ENCODE measurements around the gene RIOK2.

Gene RIOK2

DNA sequence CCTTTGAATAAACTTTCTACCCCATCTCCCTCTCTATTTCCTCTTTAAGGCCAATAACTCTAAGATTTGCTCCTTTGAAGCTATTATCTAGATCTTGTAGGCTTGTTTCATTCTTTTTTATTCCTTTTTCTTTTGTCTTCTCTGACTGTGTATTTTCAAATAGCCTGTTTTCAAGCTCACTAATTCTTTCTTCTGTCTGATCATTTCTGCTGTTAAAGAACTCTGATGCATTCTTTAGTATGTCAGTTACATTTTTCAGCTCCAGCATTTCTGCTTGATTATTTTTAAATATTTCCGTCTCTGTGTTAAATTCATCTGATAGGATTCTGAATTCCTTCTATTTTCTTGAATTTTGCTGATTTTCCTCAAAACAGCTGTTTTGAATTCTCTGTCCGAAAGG, 25.4 kb downstream of the RIOK2 start:
- Histone ChIP-seq H3F3A (ENCODE audit: insufficient read depth, low read length) (0 out of 2 replicates have a peak, but pooled peaks cover 4% of the 10 kb centered on the region), H3K36me3 (ENCODE audit: insufficient read depth, low read length) (peaks cover 28% of the 10 kb centered on the region), H3K9ac (ENCODE audit: low read length) (no peak overlapping the region), H3K27me3 (ENCODE audit: insufficient read depth, low read length) (no peaks in the 10 kb centered on the region), H3K4me1 (ENCODE audit: insufficient read depth, low read length, severe bottlenecking) (no peaks in the 10 kb centered on the region), H3K4me3 (ENCODE audit: low read depth, low read length, poor library complexity, severe bottlenecking) (no peak overlapping the region), H3K9me2 (ENCODE audit: low read depth, low read length) (no peaks in the 10 kb centered on the region), H4K20me1 (ENCODE audit: insufficient read depth, low read length) (no peaks in the 10 kb centered on the region), H3K4me2 (ENCODE audit: low read length) (no peak overlapping the region), H2AFZ (ENCODE audit: low read length) (no peak overlapping the region), H3K27ac (ENCODE audit: low read depth, low read length, poor library complexity, severe bottlenecking) (no peak overlapping the region), H3K9me3 (ENCODE audit: low read length) (no peaks in the 10 kb centered on the region), H3K79me2 (ENCODE audit: insufficient read depth, low read length) (no peaks in the 10 kb centered on the region)
- TF ChIP-seq EZH2 (IDR thresholded peaks at IDR 0.05; ENCODE audit: borderline replicate concordance, low read length): no peak
- TF ChIP-seq, protein P1, sequence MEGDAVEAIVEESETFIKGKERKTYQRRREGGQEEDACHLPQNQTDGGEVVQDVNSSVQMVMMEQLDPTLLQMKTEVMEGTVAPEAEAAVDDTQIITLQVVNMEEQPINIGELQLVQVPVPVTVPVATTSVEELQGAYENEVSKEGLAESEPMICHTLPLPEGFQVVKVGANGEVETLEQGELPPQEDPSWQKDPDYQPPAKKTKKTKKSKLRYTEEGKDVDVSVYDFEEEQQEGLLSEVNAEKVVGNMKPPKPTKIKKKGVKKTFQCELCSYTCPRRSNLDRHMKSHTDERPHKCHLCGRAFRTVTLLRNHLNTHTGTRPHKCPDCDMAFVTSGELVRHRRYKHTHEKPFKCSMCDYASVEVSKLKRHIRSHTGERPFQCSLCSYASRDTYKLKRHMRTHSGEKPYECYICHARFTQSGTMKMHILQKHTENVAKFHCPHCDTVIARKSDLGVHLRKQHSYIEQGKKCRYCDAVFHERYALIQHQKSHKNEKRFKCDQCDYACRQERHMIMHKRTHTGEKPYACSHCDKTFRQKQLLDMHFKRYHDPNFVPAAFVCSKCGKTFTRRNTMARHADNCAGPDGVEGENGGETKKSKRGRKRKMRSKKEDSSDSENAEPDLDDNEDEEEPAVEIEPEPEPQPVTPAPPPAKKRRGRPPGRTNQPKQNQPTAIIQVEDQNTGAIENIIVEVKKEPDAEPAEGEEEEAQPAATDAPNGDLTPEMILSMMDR (IDR thresholded peaks at IDR 0.05; ENCODE audit: low read length): no peak

DNA sequence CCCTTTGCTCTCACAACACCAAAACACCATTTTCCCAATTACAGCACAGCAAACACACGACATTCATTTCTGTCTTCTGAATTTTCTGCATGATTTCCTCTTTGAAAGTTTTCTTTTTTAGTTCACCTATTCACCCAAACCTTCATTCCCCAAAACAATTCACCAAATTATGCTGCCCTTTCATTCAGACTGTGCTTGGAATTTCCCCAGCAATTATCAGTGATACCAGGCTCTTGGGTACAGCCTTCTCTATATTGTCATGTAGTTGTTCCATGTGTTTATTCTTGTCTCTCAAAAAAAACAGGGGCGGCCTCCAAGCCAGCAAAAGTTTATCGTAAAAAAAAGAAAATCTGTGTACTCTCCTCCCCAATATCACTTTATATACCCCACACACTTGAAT, 31.7 kb downstream of the RIOK2 start:
- Histone ChIP-seq H3K27me3 (ENCODE audit: insufficient read depth, low read length) (no peaks in the 10 kb centered on the region), H4K20me1 (ENCODE audit: insufficient read depth, low read length) (no peaks in the 10 kb centered on the region), H3K9me2 (ENCODE audit: low read depth, low read length) (no peaks in the 10 kb centered on the region), H3K9me3 (ENCODE audit: low read length) (no peaks in the 10 kb centered on the region), H3K4me2 (ENCODE audit: low read length) (no peak overlapping the region), H2AFZ (ENCODE audit: low read length) (no peak overlapping the region), H3K4me1 (ENCODE audit: insufficient read depth, low read length, severe bottlenecking) (no peaks in the 10 kb centered on the region), H3K27ac (ENCODE audit: low read depth, low read length, poor library complexity, severe bottlenecking) (no peak overlapping the region), H3K9ac (ENCODE audit: low read length) (no peak overlapping the region), H3K4me3 (ENCODE audit: low read depth, low read length, poor library complexity, severe bottlenecking) (no peak overlapping the region), H3K36me3 (ENCODE audit: insufficient read depth, low read length) (no peaks in the 10 kb centered on the region), H3F3A (ENCODE audit: insufficient read depth, low read length) (no peaks in the 10 kb centered on the region), H3K79me2 (ENCODE audit: insufficient read depth, low read length) (no peaks in the 10 kb centered on the region)
- no peak for TF ChIP-seq EZH2 (IDR thresholded peaks at IDR 0.05; ENCODE audit: borderline replicate concordance, low read length)
- TF ChIP-seq, protein P1 (IDR thresholded peaks at IDR 0.05; ENCODE audit: low read length): no peak

DNA sequence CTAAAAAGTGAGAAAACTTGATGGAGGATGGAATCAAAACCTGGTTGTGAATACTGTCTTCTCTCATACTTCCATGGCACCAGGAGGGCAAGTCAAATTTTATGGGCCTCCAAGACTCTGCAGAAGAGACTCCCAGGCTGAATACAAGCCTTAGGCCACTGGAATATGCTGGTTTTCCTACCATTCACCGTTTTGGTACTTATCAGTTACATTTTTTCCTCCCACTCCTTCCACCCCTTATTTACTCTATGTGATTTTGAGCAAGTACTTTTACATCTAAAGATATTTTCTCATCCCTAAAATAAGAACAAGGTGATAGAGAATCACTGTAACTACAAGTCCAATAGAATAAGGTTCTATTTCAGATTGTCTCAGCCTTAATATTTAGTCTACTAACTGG, 32.6 kb downstream of the RIOK2 start:
- no peak overlapping the region for H3K27ac ChIP-seq (ENCODE audit: low read depth, low read length, poor library complexity, severe bottlenecking)
- TF ChIP-seq, protein P1 (IDR thresholded peaks at IDR 0.05; ENCODE audit: low read length): no peak
- TF ChIP-seq EZH2 (IDR thresholded peaks at IDR 0.05; ENCODE audit: borderline replicate concordance, low read length): no peak
- no peaks in the 10 kb centered on the region for H4K20me1 ChIP-seq (ENCODE audit: insufficient read depth, low read length)
- H3K4me2 ChIP-seq (ENCODE audit: low read length): no peak overlapping the region
- no peaks in the 10 kb centered on the region for H3K4me1 ChIP-seq (ENCODE audit: insufficient read depth, low read length, severe bottlenecking)
- H3K4me3 ChIP-seq (ENCODE audit: low read depth, low read length, poor library complexity, severe bottlenecking): no peak overlapping the region
- no peaks in the 10 kb centered on the region for H3K9me3 ChIP-seq (ENCODE audit: low read length)
- H3K27me3 ChIP-seq (ENCODE audit: insufficient read depth, low read length): no peaks in the 10 kb centered on the region
- no peak overlapping the region for H2AFZ ChIP-seq (ENCODE audit: low read length)
- H3K9ac ChIP-seq (ENCODE audit: low read length): no peak overlapping the region
- no peaks in the 10 kb centered on the region for H3K36me3 ChIP-seq (ENCODE audit: insufficient read depth, low read length)
- no peaks in the 10 kb centered on the region for H3F3A ChIP-seq (ENCODE audit: insufficient read depth, low read length)
- no peaks in the 10 kb centered on the region for H3K9me2 ChIP-seq (ENCODE audit: low read depth, low read length)
- H3K79me2 ChIP-seq (ENCODE audit: insufficient read depth, low read length): no peaks in the 10 kb centered on the region

Data from OCI-LY1 (cell line).